ENCODE results near the gene CORO1C. TPM values are rescaled to one million over a fixed set of nuclear protein-coding genes. Genes with fewer than 3 reads are reported as not detected.

The CORO1C gene
- total RNA-seq, 1 donor from 2014 or later = 391 TPM

DNA sequence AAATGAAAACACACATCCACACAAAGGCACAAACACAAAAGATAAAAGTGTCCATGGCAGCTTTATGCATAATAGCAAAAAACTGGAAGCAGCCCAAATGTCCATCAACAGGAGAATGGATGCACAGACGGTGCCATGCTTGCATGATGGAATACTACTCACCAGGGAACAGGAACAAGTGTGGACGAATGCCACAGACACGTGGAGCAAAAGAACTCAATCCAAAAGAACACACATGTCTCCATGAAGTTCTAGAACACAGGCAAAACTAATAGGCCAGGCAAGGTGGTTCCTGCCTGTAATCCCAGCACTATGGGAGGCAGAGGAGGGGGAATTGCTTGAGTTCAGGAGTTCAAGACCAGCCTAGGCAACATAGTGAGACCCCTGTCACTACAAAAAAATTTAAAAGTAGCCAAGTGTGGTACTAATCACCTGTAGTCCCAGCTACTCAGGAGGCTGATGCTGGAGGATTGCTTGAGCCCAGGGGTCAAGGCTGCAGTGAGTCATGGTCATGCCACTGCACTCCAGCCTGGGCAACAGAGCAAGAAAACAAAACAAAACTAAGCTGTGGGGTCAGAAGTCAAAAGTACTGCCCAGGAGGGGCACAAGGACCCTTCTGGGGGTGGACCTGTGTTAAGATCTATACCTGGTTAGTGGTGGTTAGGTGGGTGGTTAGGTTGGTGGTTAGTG, 126.2 kb downstream of the CORO1C start:
- H3K27ac ChIP-seq (ENCODE audit: low read depth, low read length) = no peak overlapping the region
- peaks cover 7% of the 10 kb centered on the region for H3K27me3 Mint-ChIP-seq (ENCODE audit: low read depth, unreplicated experiment)

DNA sequence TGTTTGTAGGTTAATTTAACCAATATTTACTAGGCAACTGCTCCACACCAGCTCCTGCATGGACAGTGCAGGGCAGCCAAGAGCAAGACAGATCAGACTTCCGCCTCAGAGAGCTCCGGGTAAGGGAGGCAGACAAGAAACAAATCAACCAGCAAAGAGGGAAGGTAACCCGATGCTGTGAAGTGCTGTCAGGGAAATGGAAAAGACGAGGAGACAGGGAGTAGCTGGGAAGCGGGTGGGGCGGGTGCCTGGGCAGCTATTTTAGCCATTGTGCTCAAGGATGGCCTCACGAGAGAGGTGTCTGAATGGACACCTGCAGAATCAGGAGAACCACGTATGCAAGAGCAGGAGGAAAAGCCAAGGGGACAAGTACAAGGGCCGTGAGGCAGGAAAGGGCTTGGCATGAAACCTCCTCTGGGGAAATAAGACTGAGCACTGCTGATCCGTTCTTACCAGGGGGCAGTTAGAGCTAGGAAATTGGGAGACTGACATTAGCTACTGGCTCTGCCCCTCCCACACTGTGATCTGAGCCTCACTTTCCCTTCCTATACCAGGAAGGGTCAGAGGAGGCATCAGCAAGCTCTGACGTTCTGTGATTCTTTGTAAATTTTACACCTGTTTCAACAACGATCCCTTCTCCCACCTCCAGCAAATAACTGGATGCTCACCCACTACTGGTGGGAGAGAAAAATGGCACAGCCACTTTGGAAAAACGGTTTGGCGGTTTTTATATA, 126.9 kb downstream of the CORO1C start:
- no peak overlapping the region for H3K27ac ChIP-seq (ENCODE audit: low read depth, low read length)
- H3K27me3 ChIP-seq (ENCODE audit: insufficient read depth, low read length) = no peaks in the 10 kb centered on the region
- H3K4me2 ChIP-seq (ENCODE audit: low read length) = no peak overlapping the region
- H3K36me3 ChIP-seq (ENCODE audit: insufficient read depth, low read length) = no peaks in the 10 kb centered on the region
- H3K9ac ChIP-seq (ENCODE audit: low read length) = no peak overlapping the region
- FAIRE-seq = no peak
- Mint-ChIP-seq H3K4me3 (ENCODE audit: unreplicated experiment) (no peak overlapping the region), H3K27ac (ENCODE audit: unreplicated experiment) (no peak overlapping the region), H3K36me3 (ENCODE audit: low read depth, unreplicated experiment) (no peaks in the 10 kb centered on the region), H3K27me3 (ENCODE audit: low read depth, unreplicated experiment) (peaks cover 7% of the 10 kb centered on the region), H3K4me1 (ENCODE audit: low read depth, unreplicated experiment) (peaks cover 4% of the 10 kb centered on the region), H3K9me3 (ENCODE audit: unreplicated experiment) (no peaks in the 10 kb centered on the region)
- H3K4me3 ChIP-seq (ENCODE audit: insufficient read depth, low read depth, low read length) = no peak overlapping the region
- H3K4me1 ChIP-seq (ENCODE audit: insufficient read depth, low read length) = peaks cover under 1% of the 10 kb centered on the region
- H3K79me2 ChIP-seq (ENCODE audit: insufficient read depth, low read length) = no peaks in the 10 kb centered on the region
- no peak overlapping the region for H2AFZ ChIP-seq (ENCODE audit: low read depth, low read length)
- no peaks in the 10 kb centered on the region for H4K20me1 ChIP-seq (ENCODE audit: insufficient read depth, low read length)
- TF ChIP-seq CTCF (IDR thresholded peaks at IDR 0.05; ENCODE audit: insufficient read depth, low read depth, low read length) (no peak), EZH2 (IDR thresholded peaks at IDR 0.05; ENCODE audit: insufficient read depth, low read length) (no peak)
- DNase-seq (ENCODE audit: low read depth) = no peak
- no peaks in the 10 kb centered on the region for H3K9me3 ChIP-seq (ENCODE audit: insufficient read depth, low read depth, low read length)

More for the DNA sequence above, 126.2 kb downstream of the CORO1C start:
- no peaks in the 10 kb centered on the region for H3K79me2 ChIP-seq (ENCODE audit: insufficient read depth, low read length)
- Mint-ChIP-seq H3K4me3 (ENCODE audit: unreplicated experiment) (no peak overlapping the region), H3K36me3 (ENCODE audit: low read depth, unreplicated experiment) (no peaks in the 10 kb centered on the region), H3K27ac (ENCODE audit: unreplicated experiment) (no peak overlapping the region), H3K4me1 (ENCODE audit: low read depth, unreplicated experiment) (peaks cover 6% of the 10 kb centered on the region), H3K9me3 (ENCODE audit: unreplicated experiment) (no peaks in the 10 kb centered on the region)
- H4K20me1 ChIP-seq (ENCODE audit: insufficient read depth, low read length) = no peaks in the 10 kb centered on the region
- DNase-seq (ENCODE audit: low read depth) (no peak), FAIRE-seq (peak; percentile 59)
- TF ChIP-seq EZH2 (IDR thresholded peaks at IDR 0.05; ENCODE audit: insufficient read depth, low read length) (no peak), CTCF (IDR thresholded peaks at IDR 0.05; ENCODE audit: insufficient read depth, low read depth, low read length) (no peak)
- H3K9ac ChIP-seq (ENCODE audit: low read length) = no peak overlapping the region
- H3K4me2 ChIP-seq (ENCODE audit: low read length) = no peak overlapping the region
- H3K36me3 ChIP-seq (ENCODE audit: insufficient read depth, low read length) = no peaks in the 10 kb centered on the region
- H3K27me3 ChIP-seq (ENCODE audit: insufficient read depth, low read length) = no peaks in the 10 kb centered on the region
- H3K4me1 ChIP-seq (ENCODE audit: insufficient read depth, low read length) = peaks cover 8% of the 10 kb centered on the region
- H3K4me3 ChIP-seq (ENCODE audit: insufficient read depth, low read depth, low read length) = no peak overlapping the region
- H2AFZ ChIP-seq (ENCODE audit: low read depth, low read length) = no peak overlapping the region
- no peaks in the 10 kb centered on the region for H3K9me3 ChIP-seq (ENCODE audit: insufficient read depth, low read depth, low read length)

DNA sequence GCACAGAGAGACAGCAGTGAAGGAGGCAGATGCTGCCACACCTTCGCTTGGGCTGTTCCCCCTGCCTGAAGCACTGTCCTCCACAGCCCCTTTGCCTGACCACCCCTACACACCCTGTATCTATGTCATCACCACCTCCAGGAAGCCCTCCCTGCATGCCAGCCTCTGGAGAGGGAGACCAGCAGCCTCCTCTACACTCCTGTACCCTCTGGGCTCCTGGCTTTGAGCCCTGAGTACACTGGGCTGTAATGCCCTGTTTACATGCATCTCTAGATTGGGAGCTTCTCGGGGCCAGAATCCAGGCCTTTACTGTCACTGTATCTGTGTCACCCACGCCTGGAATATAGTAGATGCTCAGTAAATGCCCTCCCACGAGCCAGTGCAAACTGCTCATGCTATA, 127.6 kb downstream of the CORO1C start:
- H3K9me3 Mint-ChIP-seq (ENCODE audit: unreplicated experiment) = no peaks in the 10 kb centered on the region
- H3K4me2 ChIP-seq (ENCODE audit: low read length) = no peak overlapping the region
- H3K27me3 Mint-ChIP-seq (ENCODE audit: low read depth, unreplicated experiment) = peaks cover 13% of the 10 kb centered on the region
- no peak overlapping the region for H3K9ac ChIP-seq (ENCODE audit: low read length)
- no peaks in the 10 kb centered on the region for H3K9me3 ChIP-seq (ENCODE audit: insufficient read depth, low read depth, low read length)
- FAIRE-seq (no peak), DNase-seq (ENCODE audit: low read depth) (no peak)
- H3K4me1 ChIP-seq (ENCODE audit: insufficient read depth, low read length) = no peaks in the 10 kb centered on the region
- H3K4me3 ChIP-seq (ENCODE audit: insufficient read depth, low read depth, low read length) = no peak overlapping the region
- no peak overlapping the region for H3K27ac Mint-ChIP-seq (ENCODE audit: unreplicated experiment)
- no peaks in the 10 kb centered on the region for H3K36me3 Mint-ChIP-seq (ENCODE audit: low read depth, unreplicated experiment)
- H3K4me1 Mint-ChIP-seq (ENCODE audit: low read depth, unreplicated experiment) = peaks cover 4% of the 10 kb centered on the region
- no peaks in the 10 kb centered on the region for H3K36me3 ChIP-seq (ENCODE audit: insufficient read depth, low read length)
- H4K20me1 ChIP-seq (ENCODE audit: insufficient read depth, low read length) = no peaks in the 10 kb centered on the region
- H3K4me3 Mint-ChIP-seq (ENCODE audit: unreplicated experiment) = no peak overlapping the region
- no peak overlapping the region for H3K27ac ChIP-seq (ENCODE audit: low read depth, low read length)
- no peak for TF ChIP-seq EZH2 (IDR thresholded peaks at IDR 0.05; ENCODE audit: insufficient read depth, low read length)
- TF ChIP-seq CTCF (IDR thresholded peaks at IDR 0.05; ENCODE audit: insufficient read depth, low read depth, low read length) = no peak
- H3K27me3 ChIP-seq (ENCODE audit: insufficient read depth, low read length) = no peaks in the 10 kb centered on the region
- H2AFZ ChIP-seq (ENCODE audit: low read depth, low read length) = no peak overlapping the region
- H3K79me2 ChIP-seq (ENCODE audit: insufficient read depth, low read length) = no peaks in the 10 kb centered on the region

Measured in astrocyte (in vitro differentiated cells and primary cell).